ENCODE data around the gene BAIAP3. TPM values are rescaled to one million over a fixed set of nuclear protein-coding genes. Genes with fewer than 3 reads are reported as not detected.
A peak's percentile ranks its signal among the peaks of the same experiment; 100 is the strongest.

The BAIAP3 gene
- total and polyA plus RNA-seq, 2 of the 4 experiments (the other 2 are of a cell fraction), result 0.36 to 0.65 TPM

- Histone ChIP-seq H3K27ac (ENCODE audit: insufficient read depth, low read length) (no peak overlapping the region), H2BK15ac (ENCODE audit: low read depth, low read length) (no peak overlapping the region), H3K9me3 (ENCODE audit: control insufficient read depth, insufficient read depth, low read length) (peaks cover 3% of the 10 kb centered on the region; the same call in 1 of the 2 replicates), H2AK9ac (replicated peaks; ENCODE audit: low read depth, low read length, poor library complexity) (no peak overlapping the region), H3K4ac (ENCODE audit: low read depth, low read length) (no peak overlapping the region), H2BK120ac (ENCODE audit: low read depth, low read length) (no peak overlapping the region), H3K23ac (ENCODE audit: low read depth, low read length) (no peak overlapping the region), H2BK5ac (ENCODE audit: low read depth, low read length, poor library complexity, severe bottlenecking) (no peak overlapping the region), H3K56ac (ENCODE audit: extremely low read depth, insufficient read depth, low read length) (no peak overlapping the region), H3K27me3 (ENCODE audit: control insufficient read depth, insufficient read depth, low read length) (no peaks in the 10 kb centered on the region), H3K18ac (ENCODE audit: low read depth, low read length) (no peak overlapping the region), H3K36me3 (ENCODE audit: control insufficient read depth, insufficient read depth, low read length) (peaks cover 38% of the 10 kb centered on the region), H4K8ac (ENCODE audit: low read depth in 2 of 2, low read length in 2 of 2) (no peak overlapping the region), H4K91ac (ENCODE audit: insufficient read depth, low read depth, low read length) (no peak overlapping the region), H3K9ac (ENCODE audit: low read depth, low read length) (no peak overlapping the region), H4K5ac (ENCODE audit: low read depth, low read length) (no peak overlapping the region), H3K79me1 (ENCODE audit: low read depth in 1 of 2, low read length in 2 of 2) (peaks cover 0 to 10% of the 10 kb centered on the region in 2 experiments; a peak in 1 of 4 replicates), H2AFZ (replicated peaks; ENCODE audit: low read length, poor library complexity) (no peak overlapping the region), H4K20me1 (ENCODE audit: insufficient read depth, low read length) (peaks cover 30% of the 10 kb centered on the region), H3K4me2 (ENCODE audit: low read depth, low read length) (no peak overlapping the region), H2BK20ac (ENCODE audit: low read depth, low read length) (no peak overlapping the region), H2AK5ac (ENCODE audit: low read depth, low read length) (no peak overlapping the region), H3K4me1 (ENCODE audit: control insufficient read depth, insufficient read depth, low read length) (no peaks in the 10 kb centered on the region), H3K4me3 (ENCODE audit: insufficient read depth, low read depth, low read length) (no peak overlapping the region), H3K9me1 (ENCODE audit: insufficient read depth, low read length) (no peaks in the 10 kb centered on the region), H3K14ac (replicated peaks; ENCODE audit: low read depth, low read length) (no peak overlapping the region)
- in situ Hi-C loops (cut with MboI; ENCODE audit: low sequenced_read_pairs), result no loop called here
- ATAC-seq (ENCODE audit: low read depth), result peak; percentile 7; the same call in 1 of the 2 replicates
- WGBS, 2 experiments (ENCODE audit: extremely low coverage in 2 of 2, insufficient read length in 1 of 2), result 85% methylated on average over 11 of the region's 20 CpGs; no CpG with 5 or more reads in 1 of the 2 experiments
- no TSS peak for BruUV-seq (replicated peaks)
- no peak for DNase-seq
- ChIA-PET CTCF (no interaction called here), POLR2A (ENCODE audit: unreplicated experiment) (no interaction called here)
- intact Hi-C loops (cut with micrococcal nuclease), result no loop called here
- no peak for TF ChIP-seq USF2 (IDR thresholded peaks at IDR 0.05; ENCODE audit: low read depth, low read length)
- no peak for TF ChIP-seq RFX5 (IDR thresholded peaks at IDR 0.05; ENCODE audit: low read depth, low read length)
- TF ChIP-seq, protein P1, sequence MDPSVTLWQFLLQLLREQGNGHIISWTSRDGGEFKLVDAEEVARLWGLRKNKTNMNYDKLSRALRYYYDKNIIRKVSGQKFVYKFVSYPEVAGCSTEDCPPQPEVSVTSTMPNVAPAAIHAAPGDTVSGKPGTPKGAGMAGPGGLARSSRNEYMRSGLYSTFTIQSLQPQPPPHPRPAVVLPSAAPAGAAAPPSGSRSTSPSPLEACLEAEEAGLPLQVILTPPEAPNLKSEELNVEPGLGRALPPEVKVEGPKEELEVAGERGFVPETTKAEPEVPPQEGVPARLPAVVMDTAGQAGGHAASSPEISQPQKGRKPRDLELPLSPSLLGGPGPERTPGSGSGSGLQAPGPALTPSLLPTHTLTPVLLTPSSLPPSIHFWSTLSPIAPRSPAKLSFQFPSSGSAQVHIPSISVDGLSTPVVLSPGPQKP (IDR thresholded peaks at IDR 0.05; ENCODE audit: borderline replicate concordance, low read depth, low read length), result no peak
- TF ChIP-seq BHLHE40 (IDR thresholded peaks at IDR 0.05; ENCODE audit: low read depth, low read length), result no peak
- TF ChIP-seq MAFK (IDR thresholded peaks at IDR 0.05; ENCODE audit: low read depth, low read length), result no peak
- TF ChIP-seq POLR2A (IDR thresholded peaks at IDR 0.05; ENCODE audit: low read depth, low read length), result no peak
- no peak for TF ChIP-seq CHD1 (IDR thresholded peaks at IDR 0.05; ENCODE audit: low read depth, low read length)
- TF ChIP-seq MAZ (IDR thresholded peaks at IDR 0.05; ENCODE audit: borderline replicate concordance, low read depth, low read length), result no peak
- no peak for TF ChIP-seq FOS (IDR thresholded peaks at IDR 0.05; ENCODE audit: low read depth, low read length)
- no peak for TF ChIP-seq NFE2L2 (IDR thresholded peaks at IDR 0.05; ENCODE audit: low read depth, low read length)
- no peak for TF ChIP-seq RAD21 (IDR thresholded peaks at IDR 0.05; ENCODE audit: low read length)
- no peak for TF ChIP-seq RCOR1 (IDR thresholded peaks at IDR 0.05; ENCODE audit: insufficient replicate concordance, low read length)
- TF ChIP-seq CEBPB (IDR thresholded peaks at IDR 0.05; ENCODE audit: low read depth, low read length), result no peak
- no peak for TF ChIP-seq SMC3 (IDR thresholded peaks at IDR 0.05; ENCODE audit: low read depth, low read length)
- TF ChIP-seq, protein P2, sequence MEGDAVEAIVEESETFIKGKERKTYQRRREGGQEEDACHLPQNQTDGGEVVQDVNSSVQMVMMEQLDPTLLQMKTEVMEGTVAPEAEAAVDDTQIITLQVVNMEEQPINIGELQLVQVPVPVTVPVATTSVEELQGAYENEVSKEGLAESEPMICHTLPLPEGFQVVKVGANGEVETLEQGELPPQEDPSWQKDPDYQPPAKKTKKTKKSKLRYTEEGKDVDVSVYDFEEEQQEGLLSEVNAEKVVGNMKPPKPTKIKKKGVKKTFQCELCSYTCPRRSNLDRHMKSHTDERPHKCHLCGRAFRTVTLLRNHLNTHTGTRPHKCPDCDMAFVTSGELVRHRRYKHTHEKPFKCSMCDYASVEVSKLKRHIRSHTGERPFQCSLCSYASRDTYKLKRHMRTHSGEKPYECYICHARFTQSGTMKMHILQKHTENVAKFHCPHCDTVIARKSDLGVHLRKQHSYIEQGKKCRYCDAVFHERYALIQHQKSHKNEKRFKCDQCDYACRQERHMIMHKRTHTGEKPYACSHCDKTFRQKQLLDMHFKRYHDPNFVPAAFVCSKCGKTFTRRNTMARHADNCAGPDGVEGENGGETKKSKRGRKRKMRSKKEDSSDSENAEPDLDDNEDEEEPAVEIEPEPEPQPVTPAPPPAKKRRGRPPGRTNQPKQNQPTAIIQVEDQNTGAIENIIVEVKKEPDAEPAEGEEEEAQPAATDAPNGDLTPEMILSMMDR (conservative IDR thresholded peaks at IDR 0.05; ENCODE audit: low read depth, low read length), result no peak
- no peak for TF ChIP-seq MXI1 (IDR thresholded peaks at IDR 0.05; ENCODE audit: borderline replicate concordance, low read depth, low read length)
- dilution Hi-C loops (cut with HindIII; ENCODE audit: low sequenced_read_pairs, unreplicated experiment), result no loop called here
Observed at GRCh38 chr16:1325673-1326371, 7.6 kb upstream of the BAIAP3 start.

Data from IMR-90 (cell line).